Erythroblast (primary cell): ENCODE results near the gene MLN.

ENCODE experiments used
- GATA1 ChIP-seq: IDR thresholded peaks from 2 replicates; pipeline ENCODE4 v1.6.1; 2011; ENCODE audit warnings: low read depth, mild to moderate bottlenecking, control low read depth, low read length, moderate library complexity
- POLR2A ChIP-seq: IDR thresholded peaks from 2 replicates; pipeline ENCODE4 v1.6.1; 2011; ENCODE audit warnings: mild to moderate bottlenecking, low read length

DNA sequence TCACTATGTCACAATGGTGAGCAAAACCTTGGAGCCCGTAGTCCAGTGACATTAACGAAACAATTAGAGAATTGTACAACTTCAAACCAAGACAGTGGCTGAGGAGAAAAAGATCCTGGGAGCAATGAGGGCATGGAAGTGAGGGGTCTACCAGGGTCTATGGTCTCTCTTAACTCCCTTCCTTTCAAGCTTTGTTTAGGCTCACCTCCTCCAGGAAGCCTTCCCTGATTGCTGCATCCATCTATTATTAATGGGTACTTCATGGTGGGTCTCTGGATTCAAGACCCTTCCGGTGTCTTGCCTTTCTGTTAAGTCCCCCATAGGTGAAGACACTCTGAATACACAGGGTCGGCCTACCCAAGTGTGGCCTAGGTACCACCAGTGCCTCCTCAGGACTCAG, 38.1 kb upstream of the MLN start:
- TF ChIP-seq POLR2A (no peak), GATA1 (no peak)
